HG02884 (cell line): ENCODE results near the gene LRTM2.

ENCODE experiments used
- ATAC-seq: cut with Tn5 transposase; IDR thresholded peaks from one replicate; pipeline ENCODE4 v1.9.1; 2021; ENCODE audit warnings: mild to moderate bottlenecking, moderate library complexity; ENCODE audit not compliant: unreplicated experiment

The LRTM2 gene

DNA sequence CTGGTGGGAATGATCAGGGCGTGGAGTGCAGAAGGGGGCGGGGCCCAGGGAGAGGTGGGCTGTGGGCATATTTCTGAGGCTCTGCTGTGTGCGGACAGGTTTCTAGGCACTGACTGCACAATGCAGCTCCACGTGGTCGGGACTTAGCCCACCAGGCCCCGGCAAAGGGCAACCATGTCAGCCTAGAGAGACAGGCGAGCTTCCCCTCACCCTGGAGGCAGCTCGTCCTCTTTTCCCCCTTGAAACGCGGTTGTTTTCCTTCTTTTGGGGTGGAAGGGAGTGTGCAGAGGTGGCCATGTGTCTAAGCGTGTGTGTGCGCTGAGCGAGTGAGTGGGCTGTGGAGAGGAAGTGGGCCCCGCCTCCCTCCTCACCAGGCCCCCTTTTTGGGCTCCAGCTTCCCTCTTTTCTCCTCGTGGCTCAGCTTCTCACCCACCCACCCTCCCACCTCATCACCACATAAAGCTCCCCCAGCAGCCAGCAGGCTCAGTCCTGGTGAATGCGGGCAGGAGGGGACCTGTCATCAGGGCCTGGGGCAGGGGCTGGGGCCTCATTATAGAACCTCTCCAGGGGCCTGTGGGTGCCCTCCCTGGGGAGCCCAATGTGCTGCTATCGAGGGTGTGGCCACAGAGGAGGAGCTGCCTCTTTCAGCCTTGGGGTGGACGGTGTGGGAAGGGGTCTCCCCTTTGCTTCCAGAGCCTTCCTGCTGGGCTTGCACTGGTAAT, 22.0 kb downstream of the LRTM2 start:
- ATAC-seq: no peak

DNA sequence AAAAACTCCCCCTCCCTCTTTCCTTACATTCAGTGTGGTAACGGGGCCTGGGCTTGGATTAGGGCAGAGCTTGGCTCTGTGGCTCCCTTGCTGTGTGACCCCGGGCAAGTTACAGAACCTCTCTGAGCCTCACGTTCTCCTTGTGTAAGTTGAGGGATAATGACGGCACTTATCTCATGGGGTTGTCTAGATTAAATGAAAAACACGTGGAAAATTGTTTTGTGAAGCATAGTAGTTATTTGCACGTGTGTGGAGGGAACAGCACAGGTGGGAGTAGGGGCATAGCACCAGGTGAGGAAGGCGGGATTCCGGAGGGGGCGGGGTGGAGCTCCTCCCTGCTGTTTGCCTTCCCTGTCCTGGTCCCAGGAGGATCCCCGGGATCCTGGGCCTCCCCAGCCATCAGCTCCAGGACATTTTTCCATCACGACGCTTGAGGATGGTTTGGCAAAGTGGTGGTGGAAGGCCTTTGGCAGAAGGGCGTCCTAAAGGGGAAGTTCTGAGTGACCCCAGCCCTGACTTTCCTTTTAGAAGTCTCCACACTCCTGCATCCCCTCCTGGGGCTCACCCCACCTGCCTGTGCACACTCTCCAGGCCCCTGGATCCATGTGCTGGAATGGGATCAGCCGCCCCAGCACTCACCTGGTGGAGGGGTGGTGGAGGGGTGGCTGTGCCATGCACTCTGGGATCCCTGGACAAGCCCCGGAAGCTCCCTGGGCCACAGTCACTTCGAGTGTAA, 22.7 kb downstream of the LRTM2 start:
- no peak for ATAC-seq

DNA sequence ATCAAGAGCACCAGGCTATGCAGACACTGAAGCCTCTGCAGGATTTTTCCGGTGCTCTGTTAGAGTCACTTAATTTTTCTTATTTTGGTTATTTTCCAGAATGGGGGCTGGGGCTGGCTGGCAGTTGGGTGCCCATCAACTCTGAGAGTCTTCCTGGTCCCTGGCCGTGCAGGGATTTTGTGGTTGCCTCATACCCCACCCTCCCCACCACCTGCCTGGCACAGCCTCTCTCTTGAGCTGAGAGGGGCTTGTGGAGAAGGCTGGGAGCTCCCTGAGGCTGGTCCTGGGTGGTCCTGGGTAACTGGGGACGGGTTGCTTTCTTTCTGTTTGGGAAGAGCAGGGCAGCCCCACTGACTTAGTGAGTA, 23.3 kb downstream of the LRTM2 start:
- no peak for ATAC-seq

DNA sequence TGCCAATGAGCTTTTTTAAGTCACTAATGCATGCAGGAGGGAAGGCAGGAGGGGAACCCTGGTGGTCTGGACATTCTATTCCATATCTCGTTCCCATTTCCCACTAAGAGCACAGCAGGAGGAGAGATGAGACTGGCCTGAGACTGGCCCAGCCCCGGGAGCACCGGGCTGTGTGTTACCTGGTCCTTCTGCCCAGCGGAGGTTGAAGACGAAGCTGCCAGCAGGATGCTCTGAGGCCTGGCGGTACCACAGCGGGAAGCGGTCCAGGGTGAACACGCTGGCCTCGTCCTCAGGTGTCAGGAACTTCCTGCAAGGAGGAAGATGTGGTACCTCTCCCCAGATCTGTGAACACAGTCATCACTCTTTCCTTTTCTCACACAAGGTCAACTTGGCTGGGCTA, 23.9 kb downstream of the LRTM2 start:
- ATAC-seq: no peak

DNA sequence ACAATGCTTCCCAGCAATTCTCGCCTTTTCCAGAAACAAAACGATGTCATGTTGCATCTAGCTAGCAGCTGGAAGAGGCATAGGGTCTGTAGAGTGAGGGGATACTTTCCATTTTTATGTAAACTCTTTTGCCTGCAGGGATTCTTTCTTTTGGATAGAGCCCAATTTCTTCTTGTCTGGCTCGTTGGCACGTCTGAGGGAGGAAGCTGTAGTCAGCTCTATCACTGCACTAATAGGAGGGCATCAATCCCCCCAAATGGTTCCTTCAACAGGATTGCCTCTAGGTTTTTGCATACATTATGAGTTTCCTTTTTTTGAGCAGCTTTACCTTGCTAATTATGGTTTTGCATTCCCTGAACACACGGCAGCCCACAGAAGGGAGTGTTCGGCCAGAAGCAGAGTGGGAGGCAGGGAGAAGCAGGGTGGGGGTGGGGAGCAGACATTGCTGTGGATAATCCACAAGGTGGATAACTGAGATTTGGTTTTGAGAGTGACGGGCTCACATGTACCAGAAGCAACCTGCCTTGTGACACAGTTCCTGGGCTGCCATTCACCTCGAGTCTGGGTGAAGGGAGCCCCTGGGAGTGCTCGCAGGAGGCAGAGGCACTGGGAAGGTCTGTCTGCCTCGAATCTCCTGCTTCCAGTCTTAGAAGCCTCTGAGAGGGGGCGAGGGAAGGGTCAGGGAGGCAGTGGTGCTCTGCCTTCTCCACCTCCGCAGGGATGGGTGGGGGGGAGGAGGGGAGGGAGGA, 24.5 kb downstream of the LRTM2 start:
- no peak for ATAC-seq

DNA sequence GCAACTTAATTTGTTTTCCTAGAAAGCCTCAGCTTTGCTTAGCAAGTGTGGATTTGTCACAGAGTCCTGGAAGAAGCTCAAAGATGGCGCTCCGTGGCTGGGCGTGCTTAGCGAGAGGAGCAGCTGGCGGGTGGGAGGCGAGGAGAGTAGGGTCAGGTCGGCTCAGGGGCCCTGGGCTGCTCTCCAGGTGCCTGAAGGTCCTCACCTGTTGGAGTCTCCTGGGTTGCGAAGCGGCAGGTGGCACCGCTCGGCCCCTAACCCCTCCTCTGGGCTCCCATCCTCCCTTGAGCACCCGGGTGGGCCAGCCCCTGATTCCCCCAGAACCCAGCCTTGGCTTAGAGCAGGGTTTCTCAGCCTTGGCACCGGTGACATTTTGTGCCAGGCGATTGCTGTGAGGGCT, 25.1 kb downstream of the LRTM2 start:
- no peak for ATAC-seq

DNA sequence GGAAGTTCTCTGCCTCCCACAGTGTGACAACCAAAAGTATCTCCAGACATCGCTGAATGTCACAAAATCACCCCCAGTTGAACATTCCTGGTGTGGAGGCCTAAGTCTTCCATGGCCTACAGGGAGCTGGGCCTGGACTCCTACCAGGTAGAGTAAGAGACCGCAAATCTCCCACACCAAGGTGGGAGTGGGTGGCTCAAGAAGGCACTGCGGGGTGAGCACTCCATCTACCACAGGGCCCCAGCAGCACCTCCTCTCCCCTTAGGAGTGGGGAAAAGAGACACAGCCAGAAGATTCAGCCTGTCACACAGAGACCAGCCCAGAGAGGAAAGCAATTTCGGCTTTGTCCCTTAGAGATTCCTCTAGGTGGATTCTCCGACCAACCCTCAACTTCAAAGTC, 25.5 kb downstream of the LRTM2 start:
- ATAC-seq: no peak

DNA sequence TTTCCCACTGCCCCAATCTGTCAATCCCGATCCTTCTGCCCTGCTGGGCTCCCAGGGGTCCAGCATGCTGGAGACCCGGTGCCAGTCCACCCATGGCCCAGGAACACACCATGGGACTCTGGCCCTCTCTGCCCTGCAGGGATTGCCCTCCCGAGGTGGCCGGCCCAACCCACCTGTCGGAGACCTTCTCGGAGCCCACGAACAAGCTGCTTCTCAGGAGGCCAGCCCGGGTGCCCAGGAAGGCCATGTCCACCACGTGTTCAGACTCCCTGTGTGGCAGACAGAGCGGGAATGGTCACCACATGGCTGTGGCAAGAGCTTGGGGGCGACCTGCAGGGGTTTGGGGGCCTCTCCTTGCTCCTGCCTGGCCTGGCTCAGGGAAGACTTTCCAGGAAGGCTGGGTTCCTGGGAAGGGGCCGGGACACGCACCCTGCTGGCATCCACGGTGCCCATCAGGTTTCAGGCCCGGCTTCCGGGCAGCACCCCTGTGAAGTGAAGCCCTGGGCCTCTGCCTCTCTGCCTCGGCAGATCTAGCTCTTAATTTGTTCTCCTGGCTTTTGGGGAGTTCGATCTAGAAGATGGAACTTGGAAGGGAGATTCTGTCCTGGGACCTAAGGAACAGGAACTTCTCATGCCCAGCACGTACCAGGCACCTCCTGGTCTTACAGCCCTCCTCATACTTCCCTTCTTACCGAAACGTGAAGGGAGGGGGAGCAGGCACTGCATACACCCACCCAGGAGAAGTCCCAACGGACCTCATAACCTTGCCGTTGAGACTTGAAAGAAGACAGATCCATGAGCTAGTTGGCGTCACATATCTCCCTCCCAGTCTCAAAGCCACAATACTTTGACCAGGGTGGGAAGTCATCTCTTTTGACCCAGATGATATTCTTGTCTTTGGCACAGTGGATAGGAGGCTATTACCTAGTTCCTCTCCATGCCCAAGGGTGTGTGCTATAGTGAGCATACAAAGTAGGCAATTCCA, 26.3 kb downstream of the LRTM2 start:
- ATAC-seq: no peak

DNA sequence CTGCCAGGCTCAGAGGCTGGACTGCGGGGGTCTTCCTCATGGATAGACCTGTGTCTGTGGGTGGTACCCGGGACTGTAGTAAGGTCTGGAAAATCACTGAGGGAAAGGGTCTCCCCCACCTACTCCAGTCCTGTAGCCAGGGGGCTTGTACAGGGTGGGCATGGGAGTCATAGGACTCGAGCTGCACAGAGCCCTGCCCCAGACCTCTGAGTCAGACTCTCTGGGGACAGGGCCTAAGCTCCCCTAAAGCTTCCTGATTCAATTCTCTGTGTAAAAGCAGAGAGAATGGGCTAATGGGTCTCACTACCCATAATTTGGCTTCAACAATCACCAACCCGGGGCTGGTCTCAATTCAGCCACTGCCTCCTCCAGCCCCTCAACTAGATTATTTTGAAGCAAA, 27.0 kb downstream of the LRTM2 start:
- ATAC-seq: no peak

DNA sequence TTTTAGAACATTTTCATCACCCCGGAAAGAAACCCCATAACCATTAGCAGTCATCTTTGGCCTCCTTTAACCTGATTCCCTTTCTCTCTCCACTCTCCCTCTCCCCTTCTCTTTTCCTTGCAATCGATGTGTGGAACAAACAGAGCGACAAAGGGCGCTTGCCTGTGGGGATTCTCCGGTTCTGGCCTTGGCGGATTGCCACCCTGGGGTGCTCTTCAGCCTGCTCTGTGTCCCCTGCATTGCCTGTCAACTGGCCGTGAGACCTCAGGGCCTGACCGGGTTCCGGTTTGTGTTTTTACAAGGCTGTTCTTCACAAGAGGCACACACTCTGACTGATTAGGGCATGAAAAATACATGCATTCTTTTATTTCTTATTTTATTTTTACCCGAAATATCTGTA, 27.8 kb downstream of the LRTM2 start:
- no peak for ATAC-seq

DNA sequence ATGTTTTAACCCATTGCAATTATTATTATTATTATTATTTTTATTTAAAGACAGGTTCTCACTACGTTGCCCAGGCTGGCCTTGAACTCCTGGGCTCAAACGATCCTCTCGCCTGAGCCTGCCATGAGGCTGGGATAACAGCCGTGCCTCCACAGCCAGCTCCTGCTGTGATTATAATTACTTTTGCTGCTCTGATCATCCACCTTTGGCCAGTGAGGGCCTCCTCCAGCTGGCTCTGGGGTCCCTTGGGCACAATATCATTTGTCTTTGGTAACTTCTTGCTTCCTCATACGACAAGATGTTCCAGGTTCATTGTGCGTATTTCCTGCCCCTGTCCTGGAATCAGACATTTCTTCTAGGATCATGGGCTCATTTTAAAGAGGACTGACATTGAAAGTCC, 28.4 kb downstream of the LRTM2 start:
- ATAC-seq: no peak

DNA sequence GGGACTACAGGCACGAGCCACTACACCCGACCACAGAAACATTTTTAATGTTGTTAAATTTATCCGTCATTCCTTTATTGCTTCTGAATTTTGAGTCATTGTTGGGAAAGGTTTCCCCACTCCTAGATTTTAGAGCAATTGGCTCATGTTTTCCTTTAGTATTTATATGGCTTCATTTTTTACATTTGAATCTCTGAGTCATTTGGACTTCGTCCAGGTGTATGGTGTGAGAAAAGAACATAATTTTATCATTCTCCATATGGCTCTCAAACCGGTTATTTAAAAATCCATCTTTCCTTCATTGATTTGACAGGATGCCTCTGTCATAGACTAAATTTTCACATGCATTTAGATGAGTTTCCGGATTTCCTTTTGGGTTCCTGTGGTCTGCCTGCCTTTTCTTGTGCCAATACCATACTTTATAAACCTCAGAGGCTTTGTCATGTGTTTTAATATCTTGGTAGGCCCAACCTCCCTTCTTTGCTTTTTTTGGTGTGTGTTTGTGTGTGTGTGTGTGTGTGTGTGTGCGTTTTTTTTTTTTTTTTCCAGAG, 30.9 kb downstream of the LRTM2 start:
- no peak for ATAC-seq

DNA sequence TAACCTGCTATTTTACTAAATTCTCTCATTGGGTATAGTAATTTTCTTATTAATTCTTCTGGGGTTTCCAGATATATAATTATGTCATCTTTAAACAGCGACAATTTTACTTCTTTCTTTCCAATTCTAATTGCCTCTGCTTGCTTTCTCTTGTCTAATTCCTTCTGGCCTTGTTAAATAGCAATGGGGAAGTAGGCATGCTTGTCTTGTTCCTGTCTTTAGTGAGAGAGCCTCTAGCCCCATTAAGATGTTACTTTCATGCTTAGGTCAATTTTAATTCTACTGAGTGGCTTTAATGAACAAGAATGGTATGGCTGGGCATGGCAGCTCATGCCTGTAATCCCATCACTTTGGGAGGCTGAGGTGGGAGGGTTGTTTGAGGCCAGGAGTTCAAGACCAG, 31.7 kb downstream of the LRTM2 start:
- no peak for ATAC-seq

DNA sequence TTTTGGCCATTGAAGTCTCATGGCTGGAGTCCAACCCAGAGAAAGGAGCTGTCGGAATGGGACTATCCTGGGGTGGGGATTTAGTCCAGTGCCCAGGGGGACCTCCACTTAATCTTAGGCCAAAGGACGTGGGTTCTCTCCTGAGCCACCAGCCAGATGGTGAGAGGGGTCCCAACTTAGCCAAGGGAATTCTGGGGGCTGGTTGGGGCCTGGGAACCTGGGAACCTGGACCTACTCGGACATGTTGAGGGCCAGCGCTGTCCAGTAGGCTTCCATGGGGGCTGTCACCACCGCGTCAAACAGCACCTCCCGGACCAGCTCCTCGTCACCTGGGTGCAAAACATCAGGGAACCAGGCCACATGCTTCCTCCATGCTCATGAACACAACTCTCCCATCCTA, 33.4 kb downstream of the LRTM2 start:
- no peak for ATAC-seq

DNA sequence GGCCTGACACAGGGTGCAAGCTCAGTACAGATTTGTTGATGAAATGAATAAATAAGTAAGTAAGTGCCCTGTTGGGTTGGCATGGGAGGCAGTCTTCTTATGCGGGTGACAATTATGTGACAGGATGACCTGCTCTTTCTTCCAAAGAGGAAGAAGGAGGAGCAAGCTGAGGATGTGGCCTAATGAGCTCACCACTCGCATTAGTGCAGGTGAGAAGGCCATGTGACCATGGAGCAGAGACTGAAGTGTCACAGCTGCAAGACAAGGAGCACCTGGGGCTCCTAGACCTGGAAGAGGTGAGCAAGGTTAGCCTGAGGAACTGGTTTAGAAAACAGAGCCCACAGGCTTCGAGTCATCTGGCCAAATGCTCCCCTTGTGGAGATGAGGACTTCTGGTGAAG, 34.9 kb downstream of the LRTM2 start:
- no peak for ATAC-seq

DNA sequence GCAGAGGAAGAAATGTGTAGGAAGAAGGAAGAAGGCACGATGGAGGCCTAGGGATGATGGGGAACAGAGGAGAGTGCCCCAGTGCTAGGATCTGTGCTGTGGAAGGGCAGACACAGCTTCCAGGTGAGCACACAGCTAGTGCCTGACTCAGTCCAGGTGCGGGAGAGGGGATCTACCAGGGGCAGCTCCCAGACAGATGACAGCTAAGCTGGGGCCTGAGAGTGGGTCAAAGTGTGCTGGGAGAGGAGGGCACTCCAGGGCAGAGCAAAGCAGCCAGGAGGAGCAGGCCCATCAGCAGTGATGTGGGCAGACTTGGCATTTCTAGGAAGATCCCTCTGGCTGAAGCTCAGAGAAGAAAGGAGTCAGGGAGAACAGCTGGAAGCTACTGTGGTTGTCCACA, 36.7 kb downstream of the LRTM2 start:
- ATAC-seq: no peak

DNA sequence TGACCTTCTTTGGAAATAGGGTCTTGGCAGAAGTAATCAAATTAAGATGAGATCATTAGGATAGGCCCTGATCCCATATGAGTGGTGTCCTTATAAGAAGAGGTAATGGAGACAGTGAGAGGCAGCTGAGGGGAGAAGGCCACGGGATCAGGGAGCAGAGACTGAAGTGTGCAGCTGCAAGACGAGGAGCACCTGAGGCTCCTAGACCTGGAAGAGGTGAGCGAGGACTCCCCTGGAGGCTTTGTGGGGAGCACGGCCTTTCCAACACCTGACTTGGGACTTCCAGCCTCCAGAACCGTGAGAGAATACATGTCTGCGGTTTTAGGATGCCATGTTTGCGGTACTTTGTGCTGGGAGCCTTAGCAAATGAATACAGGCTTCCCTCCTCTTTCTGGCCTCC, 37.5 kb downstream of the LRTM2 start:
- no peak for ATAC-seq

DNA sequence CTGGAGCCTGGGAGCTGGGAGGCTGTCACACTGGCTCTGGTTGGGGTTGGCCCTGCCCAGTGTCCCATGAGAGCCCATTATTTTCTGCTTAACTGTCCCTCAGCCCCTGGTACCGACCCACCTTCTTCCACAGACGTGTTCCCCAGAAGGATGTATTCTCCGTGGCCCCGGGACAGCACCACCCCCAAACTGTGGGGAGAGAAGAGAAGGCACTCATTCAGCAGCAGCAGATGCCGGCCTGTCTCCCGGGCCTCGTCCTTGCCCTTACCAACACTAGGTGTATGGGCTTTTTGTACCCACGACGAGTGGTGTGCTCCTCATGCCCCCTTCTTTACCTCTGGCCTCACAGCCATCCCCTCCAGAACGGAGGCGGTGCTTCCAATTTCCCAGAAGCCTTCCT, 38.1 kb downstream of the LRTM2 start:
- no peak for ATAC-seq

DNA sequence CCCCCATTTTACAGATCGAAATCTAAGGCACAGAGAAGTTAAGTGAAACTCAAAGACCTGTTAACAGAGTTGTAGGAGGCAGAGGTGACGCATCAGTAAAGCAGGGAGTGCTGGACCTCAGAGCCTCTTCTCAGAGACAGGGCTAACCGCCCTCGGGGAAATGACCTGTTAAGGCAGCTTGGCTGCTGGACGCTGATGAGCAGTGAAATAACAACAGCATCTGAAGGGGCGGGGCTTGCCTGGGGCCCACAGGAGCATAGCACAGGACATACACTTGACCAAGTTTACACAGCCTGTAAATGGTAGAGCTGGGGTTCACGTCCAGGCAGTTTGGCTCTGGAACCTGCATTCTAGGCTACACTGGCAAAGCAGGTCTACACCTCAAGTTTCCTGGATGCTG, 39.3 kb downstream of the LRTM2 start:
- no peak for ATAC-seq

DNA sequence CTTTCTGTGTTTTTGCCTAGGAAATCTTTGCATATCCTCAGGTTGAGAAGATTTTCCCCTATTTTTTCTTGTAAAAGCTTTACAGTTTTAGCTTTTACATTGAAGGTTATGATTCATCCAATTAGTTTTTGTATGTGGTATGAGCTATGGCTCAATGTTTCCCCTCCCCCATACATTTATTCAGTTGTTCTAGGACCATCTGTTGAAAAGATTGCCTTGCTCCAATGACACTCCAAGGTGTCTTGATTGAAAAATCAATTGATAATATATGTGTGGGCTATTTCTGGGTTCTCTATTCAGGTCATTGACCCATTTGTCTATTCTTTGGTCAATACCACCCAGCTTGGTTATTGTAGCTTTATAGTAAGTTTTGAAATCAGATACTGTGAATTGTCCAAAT, 42.6 kb downstream of the LRTM2 start:
- ATAC-seq: no peak

DNA sequence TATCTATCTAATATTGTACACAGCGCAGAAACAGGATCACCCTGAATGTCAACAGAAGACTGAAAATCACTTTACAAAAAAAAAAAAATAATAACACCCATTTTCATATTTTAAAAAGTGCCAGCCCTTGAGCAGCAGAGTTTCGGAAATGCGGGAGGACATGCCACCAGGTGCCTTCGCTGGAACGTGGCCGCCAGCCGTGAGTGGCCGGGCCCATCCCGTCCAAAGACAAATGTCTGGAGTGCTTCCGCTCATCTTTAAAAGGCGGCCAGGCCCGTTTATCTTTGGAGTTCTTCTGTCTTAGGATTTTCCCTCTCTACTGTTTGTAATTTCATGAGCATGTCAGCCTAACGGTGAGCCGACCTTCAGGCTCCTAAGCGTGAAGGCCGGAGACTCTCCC, 43.5 kb downstream of the LRTM2 start:
- ATAC-seq: no peak
